Keratinocyte (primary cell): ENCODE results near the gene LTC4S.

Source experiments
- EZH2 ChIP-seq: IDR thresholded peaks from one replicate; pipeline ENCODE4 v1.6.1; 2012; ENCODE audit warnings: inconsistent platforms, mild to moderate bottlenecking, low read length, moderate library complexity
- TF ChIP-seq, protein P1 (sequence below), 3 experiments: IDR thresholded peaks in 1 of 3; conservative IDR thresholded peaks in 1 of 3; optimal IDR thresholded peaks in 1 of 3; 2 replicates in 2 of 3; 3 replicates in 1 of 3; pipeline versions ENCODE3 to v1.5.1; 2011; ENCODE audit warnings: low read length in 3 of 3, mild to moderate bottlenecking in 3 of 3, moderate library complexity in 2 of 3, control low read depth in 1 of 3, inconsistent platforms in 1 of 3; ENCODE audit not compliant: insufficient read depth in 2 of 3; ENCODE audit errors: extremely low read depth in 1 of 3

DNA sequence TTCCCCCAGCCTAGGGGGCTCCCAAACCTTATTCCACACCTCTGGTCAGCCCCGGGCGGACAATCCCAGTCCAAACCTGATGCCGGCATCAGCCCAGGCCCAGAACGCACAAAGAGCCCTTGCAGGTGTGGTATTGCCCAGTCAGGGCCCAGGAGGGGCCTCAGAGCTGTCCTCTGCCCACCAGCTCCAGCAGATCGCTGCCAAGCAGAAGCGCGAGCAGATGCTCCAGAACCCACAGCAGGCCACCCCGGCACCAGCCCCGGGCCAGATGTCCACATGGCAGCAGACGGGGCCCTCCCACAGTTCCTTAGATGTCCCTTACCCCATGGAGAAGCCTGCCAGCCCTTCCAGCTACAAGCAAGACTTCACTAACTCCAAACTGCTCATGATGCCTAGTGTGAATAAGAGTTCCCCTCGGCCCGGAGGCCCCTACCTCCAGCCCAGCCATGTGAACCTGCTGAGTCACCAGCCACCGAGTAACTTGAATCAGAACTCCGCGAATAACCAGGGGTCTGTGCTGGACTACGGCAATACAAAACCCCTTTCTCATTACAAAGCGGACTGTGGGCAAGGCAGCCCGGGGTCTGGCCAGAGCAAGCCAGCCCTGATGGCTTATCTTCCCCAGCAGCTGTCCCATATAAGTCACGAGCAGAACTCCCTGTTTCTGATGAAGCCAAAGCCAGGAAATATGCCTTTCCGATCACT is 27.6 kb upstream of the LTC4S start:
- TF ChIP-seq EZH2 = no peak
- TF ChIP-seq, protein P1, sequence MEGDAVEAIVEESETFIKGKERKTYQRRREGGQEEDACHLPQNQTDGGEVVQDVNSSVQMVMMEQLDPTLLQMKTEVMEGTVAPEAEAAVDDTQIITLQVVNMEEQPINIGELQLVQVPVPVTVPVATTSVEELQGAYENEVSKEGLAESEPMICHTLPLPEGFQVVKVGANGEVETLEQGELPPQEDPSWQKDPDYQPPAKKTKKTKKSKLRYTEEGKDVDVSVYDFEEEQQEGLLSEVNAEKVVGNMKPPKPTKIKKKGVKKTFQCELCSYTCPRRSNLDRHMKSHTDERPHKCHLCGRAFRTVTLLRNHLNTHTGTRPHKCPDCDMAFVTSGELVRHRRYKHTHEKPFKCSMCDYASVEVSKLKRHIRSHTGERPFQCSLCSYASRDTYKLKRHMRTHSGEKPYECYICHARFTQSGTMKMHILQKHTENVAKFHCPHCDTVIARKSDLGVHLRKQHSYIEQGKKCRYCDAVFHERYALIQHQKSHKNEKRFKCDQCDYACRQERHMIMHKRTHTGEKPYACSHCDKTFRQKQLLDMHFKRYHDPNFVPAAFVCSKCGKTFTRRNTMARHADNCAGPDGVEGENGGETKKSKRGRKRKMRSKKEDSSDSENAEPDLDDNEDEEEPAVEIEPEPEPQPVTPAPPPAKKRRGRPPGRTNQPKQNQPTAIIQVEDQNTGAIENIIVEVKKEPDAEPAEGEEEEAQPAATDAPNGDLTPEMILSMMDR (optimal IDR thresholded peaks at IDR 0.05 in 1 of 3, IDR thresholded peaks at IDR 0.05 in 1 of 3, conservative IDR thresholded peaks at IDR 0.05 in 1 of 3; ENCODE audit: extremely low read depth in 1 of 3, insufficient read depth in 2 of 3, low read length in 3 of 3) = no peak
